Gastroesophageal sphincter (tissue), 3 donors: Measurements from ENCODE around the gene LSM2.

Source experiments
- EP300 ChIP-seq: sonication (generic); formaldehyde crosslinking; IDR thresholded peaks from one replicate; pipeline ENCODE4 v1.6.1; 2017; ENCODE audit warnings: antibody characterized with exemption, mild to moderate bottlenecking
- POLR2A ChIP-seq, 2 donors: fragments of 450-650 bp; IDR thresholded peaks; one replicate each; pipeline ENCODE4 v1.6.1; 2017; ENCODE audit warnings: antibody characterized with exemption in 2 of 2, mild to moderate bottlenecking in 2 of 2, moderate library complexity in 1 of 2
- POLR2AphosphoS5 ChIP-seq: sonication (generic); formaldehyde crosslinking; IDR thresholded peaks from one replicate; pipeline ENCODE4 v1.6.1; 2017; ENCODE audit warnings: antibody characterized with exemption
- TF ChIP-seq, protein P1 (sequence below), 4 experiments: fragments of 200-600 bp in 2 of 4; fragments of 450-650 bp in 2 of 4; sonication (generic) in 1 of 4; IDR thresholded peaks; one replicate each; pipeline ENCODE4 v1.5.1; 2017 to 2019; ENCODE audit warnings: antibody characterized with exemption in 4 of 4, mild to moderate bottlenecking in 2 of 4, moderate library complexity in 2 of 4

DNA sequence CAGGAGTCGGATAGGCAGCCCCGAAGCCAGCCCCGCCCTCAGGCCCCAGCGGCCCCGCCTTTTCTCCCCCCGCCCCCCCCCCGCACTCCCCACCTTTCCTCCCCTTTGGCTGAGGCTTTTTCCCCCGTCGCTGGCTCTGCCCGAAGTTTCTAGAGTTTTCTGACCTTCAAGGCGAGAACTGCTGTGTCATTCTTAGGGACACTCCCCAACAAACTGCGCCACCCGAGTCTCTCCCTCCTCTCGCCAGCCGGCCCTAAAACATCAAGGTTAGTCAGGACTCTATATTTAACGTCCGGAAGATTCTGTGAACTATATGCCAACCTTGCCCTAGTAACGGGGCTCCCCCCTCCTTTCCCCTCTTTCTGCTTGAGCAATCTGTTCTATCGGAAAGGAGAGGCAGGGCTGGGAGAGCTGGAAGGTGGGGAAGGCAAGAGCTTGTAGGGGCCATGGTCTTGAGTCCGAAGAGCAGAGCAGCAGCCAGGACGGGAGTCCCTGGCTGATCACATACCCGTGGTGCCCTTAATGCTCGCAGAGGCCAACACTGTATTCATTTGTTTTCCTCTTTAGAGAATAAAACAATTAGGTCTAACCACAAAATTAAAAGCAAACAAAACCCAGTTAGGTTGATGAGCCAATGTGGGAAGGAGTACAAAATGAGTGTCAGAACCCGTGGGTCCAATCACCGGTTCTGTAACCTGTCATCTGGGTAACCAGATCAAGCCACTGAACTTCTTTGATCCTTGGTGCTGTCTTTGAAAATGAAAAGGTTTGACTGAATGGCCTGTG, 15.5 kb upstream of the LSM2 start:
- TF ChIP-seq POLR2A (IDR thresholded peaks at IDR 0.05) (peak; percentile 50 to 58), POLR2AphosphoS5 (peak; percentile 94), EP300 (no peak)
- TF ChIP-seq, protein P1, sequence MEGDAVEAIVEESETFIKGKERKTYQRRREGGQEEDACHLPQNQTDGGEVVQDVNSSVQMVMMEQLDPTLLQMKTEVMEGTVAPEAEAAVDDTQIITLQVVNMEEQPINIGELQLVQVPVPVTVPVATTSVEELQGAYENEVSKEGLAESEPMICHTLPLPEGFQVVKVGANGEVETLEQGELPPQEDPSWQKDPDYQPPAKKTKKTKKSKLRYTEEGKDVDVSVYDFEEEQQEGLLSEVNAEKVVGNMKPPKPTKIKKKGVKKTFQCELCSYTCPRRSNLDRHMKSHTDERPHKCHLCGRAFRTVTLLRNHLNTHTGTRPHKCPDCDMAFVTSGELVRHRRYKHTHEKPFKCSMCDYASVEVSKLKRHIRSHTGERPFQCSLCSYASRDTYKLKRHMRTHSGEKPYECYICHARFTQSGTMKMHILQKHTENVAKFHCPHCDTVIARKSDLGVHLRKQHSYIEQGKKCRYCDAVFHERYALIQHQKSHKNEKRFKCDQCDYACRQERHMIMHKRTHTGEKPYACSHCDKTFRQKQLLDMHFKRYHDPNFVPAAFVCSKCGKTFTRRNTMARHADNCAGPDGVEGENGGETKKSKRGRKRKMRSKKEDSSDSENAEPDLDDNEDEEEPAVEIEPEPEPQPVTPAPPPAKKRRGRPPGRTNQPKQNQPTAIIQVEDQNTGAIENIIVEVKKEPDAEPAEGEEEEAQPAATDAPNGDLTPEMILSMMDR (IDR thresholded peaks at IDR 0.05) = no peak
